ENCODE results near the gene AUTS2.

DNA sequence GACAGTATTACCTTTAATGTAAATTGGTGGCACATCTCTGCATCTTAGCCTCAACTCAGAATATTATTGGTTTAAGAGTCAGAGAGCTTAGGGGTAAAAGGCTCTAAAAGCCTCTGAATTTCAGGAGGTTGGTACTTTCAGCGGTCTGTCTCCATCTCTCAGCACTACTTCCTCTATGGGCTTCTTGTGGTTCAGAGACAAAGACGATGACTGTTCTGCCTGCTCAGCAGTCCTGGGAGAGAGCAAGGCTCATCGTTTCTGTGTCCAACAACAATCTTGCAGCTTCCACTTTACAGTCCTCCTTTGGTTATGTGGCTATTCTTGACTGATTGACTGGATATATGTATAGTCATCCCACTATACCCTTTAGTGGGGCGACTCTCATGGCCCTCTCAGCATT is 394.7 kb downstream of the AUTS2 start:
- TF ChIP-seq, protein P1, sequence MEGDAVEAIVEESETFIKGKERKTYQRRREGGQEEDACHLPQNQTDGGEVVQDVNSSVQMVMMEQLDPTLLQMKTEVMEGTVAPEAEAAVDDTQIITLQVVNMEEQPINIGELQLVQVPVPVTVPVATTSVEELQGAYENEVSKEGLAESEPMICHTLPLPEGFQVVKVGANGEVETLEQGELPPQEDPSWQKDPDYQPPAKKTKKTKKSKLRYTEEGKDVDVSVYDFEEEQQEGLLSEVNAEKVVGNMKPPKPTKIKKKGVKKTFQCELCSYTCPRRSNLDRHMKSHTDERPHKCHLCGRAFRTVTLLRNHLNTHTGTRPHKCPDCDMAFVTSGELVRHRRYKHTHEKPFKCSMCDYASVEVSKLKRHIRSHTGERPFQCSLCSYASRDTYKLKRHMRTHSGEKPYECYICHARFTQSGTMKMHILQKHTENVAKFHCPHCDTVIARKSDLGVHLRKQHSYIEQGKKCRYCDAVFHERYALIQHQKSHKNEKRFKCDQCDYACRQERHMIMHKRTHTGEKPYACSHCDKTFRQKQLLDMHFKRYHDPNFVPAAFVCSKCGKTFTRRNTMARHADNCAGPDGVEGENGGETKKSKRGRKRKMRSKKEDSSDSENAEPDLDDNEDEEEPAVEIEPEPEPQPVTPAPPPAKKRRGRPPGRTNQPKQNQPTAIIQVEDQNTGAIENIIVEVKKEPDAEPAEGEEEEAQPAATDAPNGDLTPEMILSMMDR (IDR thresholded peaks at IDR 0.05): no peak
- TF ChIP-seq POLR2A (IDR thresholded peaks at IDR 0.05): no peak

All from breast epithelium (tissue), 3 donors.